ENCODE data around the gene ZNF148. TPM values are rescaled to one million over a fixed set of nuclear protein-coding genes. Genes with fewer than 3 reads are reported as not detected.

The ZNF148 gene
- total and polyA plus RNA-seq, 2 of the 4 experiments (the other 2 are of a cell fraction): 9.4 to 65.2 TPM

- dilution Hi-C loops (cut with HindIII; ENCODE audit: low sequenced_read_pairs, unreplicated experiment): no loop called here
- BruUV-seq (replicated peaks): no TSS peak
Observed at GRCh38 chr3:125194061-125194848, 180.9 kb downstream of the ZNF148 start.

More at GRCh38 chr3:125194061-125194848, 180.9 kb downstream of the ZNF148 start:
- peak; percentile 51 for DNase-seq
- Histone ChIP-seq H3K27me3 (ENCODE audit: control insufficient read depth, insufficient read depth, low read length) (0 out of 2 replicates have a peak, but pooled peaks cover 1% of the 10 kb centered on the region), H3K23ac (ENCODE audit: low read depth, low read length) (no peak overlapping the region), H3K9ac (ENCODE audit: low read depth, low read length) (no peak overlapping the region), H3K9me1 (ENCODE audit: insufficient read depth, low read length) (peaks cover 12% of the 10 kb centered on the region; the same call in 1 of the 2 replicates), H4K8ac (ENCODE audit: low read depth in 2 of 2, low read length in 2 of 2) (no peak overlapping the region), H4K20me1 (ENCODE audit: insufficient read depth, low read length) (peaks cover 4% of the 10 kb centered on the region; the same call in 1 of the 2 replicates), H4K5ac (ENCODE audit: low read depth, low read length) (no peak overlapping the region), H3K18ac (ENCODE audit: low read depth, low read length) (no peak overlapping the region), H2BK120ac (ENCODE audit: low read depth, low read length) (0 out of 2 replicates have a peak overlapping the region, but pooled peaks have one; percentile 4), H4K91ac (ENCODE audit: insufficient read depth, low read depth, low read length) (no peak overlapping the region), H3K79me1 (ENCODE audit: low read depth in 1 of 2, low read length in 2 of 2) (no peaks in the 10 kb centered on the region), H3K4me3 (ENCODE audit: insufficient read depth, low read depth, low read length) (no peak overlapping the region), H2BK20ac (ENCODE audit: low read depth, low read length) (no peak overlapping the region), H3K4me1 (ENCODE audit: control insufficient read depth, insufficient read depth, low read length) (peaks cover 17% of the 10 kb centered on the region), H2AK9ac (replicated peaks; ENCODE audit: low read depth, low read length, poor library complexity) (no peak overlapping the region), H2BK5ac (ENCODE audit: low read depth, low read length, poor library complexity, severe bottlenecking) (no peak overlapping the region), H3K36me3 (ENCODE audit: control insufficient read depth, insufficient read depth, low read length) (no peaks in the 10 kb centered on the region), H3K4me2 (ENCODE audit: low read depth, low read length) (peak overlapping the region; percentile 27), H3K27ac (ENCODE audit: insufficient read depth, low read length) (peak overlapping the region; percentile 12; the same call in 1 of the 2 replicates), H2BK15ac (ENCODE audit: low read depth, low read length) (no peak overlapping the region), H2AFZ (replicated peaks; ENCODE audit: low read length, poor library complexity) (no peak overlapping the region), H3K14ac (replicated peaks; ENCODE audit: low read depth, low read length) (no peak overlapping the region), H2AK5ac (ENCODE audit: low read depth, low read length) (no peak overlapping the region), H3K56ac (ENCODE audit: extremely low read depth, insufficient read depth, low read length) (no peak overlapping the region), H3K4ac (ENCODE audit: low read depth, low read length) (no peak overlapping the region; the same call in 1 of the 2 replicates), H3K9me3 (ENCODE audit: control insufficient read depth, insufficient read depth, low read length) (no peaks in the 10 kb centered on the region)
- in situ Hi-C loops (cut with MboI; ENCODE audit: low sequenced_read_pairs) (no loop called here), intact Hi-C loops (cut with micrococcal nuclease) (loop anchor here (1.0 to 10.0 kb wide), 2 partner anchors 140 to 269 kb away; no protein-coding TSS in a partner anchor)
- CTCF ChIA-PET: interaction anchor here (0.6 to 1.0 kb wide), 2 partner anchors 17 to 142 kb away, joined by 3 to 4 read pairs; no protein-coding TSS in a partner anchor
- POLR2A ChIA-PET (ENCODE audit: unreplicated experiment): no interaction called here
- no peak for TF ChIP-seq USF2 (IDR thresholded peaks at IDR 0.05; ENCODE audit: low read depth, low read length)
- no peak for TF ChIP-seq MXI1 (IDR thresholded peaks at IDR 0.05; ENCODE audit: borderline replicate concordance, low read depth, low read length)
- TF ChIP-seq POLR2A (IDR thresholded peaks at IDR 0.05; ENCODE audit: low read depth, low read length): no peak
- no peak for TF ChIP-seq RCOR1 (IDR thresholded peaks at IDR 0.05; ENCODE audit: insufficient replicate concordance, low read length)
- no peak for TF ChIP-seq CEBPB (IDR thresholded peaks at IDR 0.05; ENCODE audit: low read depth, low read length)
- TF ChIP-seq MAZ (IDR thresholded peaks at IDR 0.05; ENCODE audit: borderline replicate concordance, low read depth, low read length): no peak
- no peak for TF ChIP-seq RAD21 (IDR thresholded peaks at IDR 0.05; ENCODE audit: low read length)
- no peak for TF ChIP-seq MAFK (IDR thresholded peaks at IDR 0.05; ENCODE audit: low read depth, low read length)
- ATAC-seq (ENCODE audit: low read depth): peak; percentile 38; the same call in 1 of the 2 replicates
- WGBS, 2 experiments (ENCODE audit: extremely low coverage in 2 of 2, insufficient read length in 1 of 2): 100% methylated on average over 1 of the region's 7 CpGs; no CpG with 5 or more reads in 1 of the 2 experiments

Data from IMR-90 (cell line).